Fibroblast of upper back skin (primary cell): Measurements from ENCODE around the gene BICC1.

Source experiments
- DNase-seq: peaks from one replicate; pipeline ENCODE4 v3.0.0-alpha.2; 2013

BICC1 gene

GRCh38 chr10:58516671-58517070 lies 4.0 kb downstream of the BICC1 start:
- DNase-seq: no peak

DNA sequence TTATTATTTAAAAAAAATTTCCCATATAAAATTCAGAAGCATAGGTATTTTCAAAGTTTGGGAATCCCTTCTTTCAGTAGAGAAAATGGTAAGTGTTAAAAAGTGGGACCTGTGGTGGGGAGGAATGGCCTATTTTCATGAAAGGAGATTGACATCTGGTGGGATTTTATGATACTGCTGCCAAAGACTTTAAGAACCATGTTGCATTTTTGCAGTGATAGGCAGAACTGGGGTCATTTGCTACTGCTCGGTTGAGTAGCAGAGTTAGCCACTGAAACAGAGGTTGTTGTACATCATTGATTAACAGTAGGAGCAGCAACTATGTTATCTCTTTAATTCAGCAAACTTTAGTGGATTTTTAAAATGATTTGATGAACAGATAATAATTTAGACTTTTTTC lies 4.4 kb downstream of the BICC1 start:
- no peak for DNase-seq

DNA sequence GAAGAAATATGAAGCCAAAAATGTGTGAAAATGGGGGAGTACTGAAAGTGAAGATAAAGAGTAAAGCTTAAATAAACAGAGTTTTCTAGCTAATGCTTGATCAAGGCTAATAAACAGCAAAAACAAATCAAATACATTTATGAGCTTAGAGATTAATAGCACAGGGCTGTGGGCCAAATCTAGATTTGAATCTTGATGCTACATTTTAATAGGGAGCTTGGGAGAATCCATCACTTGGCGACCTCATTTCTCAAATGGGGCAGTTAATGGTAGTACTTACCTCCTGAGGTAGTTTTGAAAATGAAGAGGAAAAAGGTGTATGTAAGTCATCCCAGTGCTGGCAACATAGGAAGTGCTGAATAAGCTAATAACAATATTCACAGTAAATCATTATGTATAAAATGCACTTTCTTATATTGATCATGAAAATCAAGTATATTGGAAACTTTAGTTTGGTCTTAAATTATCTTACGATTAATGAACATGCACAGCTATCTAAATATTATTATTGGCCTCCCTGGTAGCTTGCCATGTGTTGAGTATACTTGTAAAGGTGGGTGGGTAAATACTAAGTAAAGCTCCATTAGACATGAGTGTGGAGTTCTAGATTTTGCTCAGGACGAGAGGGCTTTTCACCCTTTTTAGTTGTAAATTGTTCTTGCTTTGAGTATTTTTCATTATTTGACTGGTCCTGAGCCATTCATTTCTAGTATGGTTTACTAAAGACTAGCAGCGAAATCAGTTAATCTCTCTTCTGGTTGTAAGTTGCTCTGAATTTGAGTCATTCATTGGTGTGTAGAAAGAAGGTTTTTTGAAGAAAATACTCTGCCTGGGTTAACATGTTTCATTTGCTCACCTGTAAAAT lies 5.1 kb downstream of the BICC1 start:
- DNase-seq: no peak

DNA sequence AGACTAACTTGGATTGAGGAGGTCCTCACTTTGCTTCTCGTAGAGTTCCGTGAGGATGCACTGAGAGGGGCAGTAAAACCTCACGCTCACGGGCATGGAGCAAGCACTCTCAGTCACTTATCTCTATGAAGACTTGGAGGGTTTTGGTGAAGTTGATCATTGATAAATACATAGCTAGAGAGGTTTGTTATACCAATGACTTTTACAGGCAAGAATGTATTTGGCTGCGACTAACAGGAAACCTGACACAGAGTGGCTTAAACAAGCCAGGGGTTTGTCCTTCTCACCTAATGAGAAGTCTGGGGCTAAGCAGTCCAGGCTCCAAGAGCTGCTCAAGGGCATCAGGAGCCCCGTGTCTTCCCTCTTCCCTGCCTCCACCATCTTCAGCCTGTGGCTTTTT lies 6.1 kb downstream of the BICC1 start:
- no peak for DNase-seq

GRCh38 chr10:58529077-58529728 lies 16.5 kb downstream of the BICC1 start:
- DNase-seq: no peak

DNA sequence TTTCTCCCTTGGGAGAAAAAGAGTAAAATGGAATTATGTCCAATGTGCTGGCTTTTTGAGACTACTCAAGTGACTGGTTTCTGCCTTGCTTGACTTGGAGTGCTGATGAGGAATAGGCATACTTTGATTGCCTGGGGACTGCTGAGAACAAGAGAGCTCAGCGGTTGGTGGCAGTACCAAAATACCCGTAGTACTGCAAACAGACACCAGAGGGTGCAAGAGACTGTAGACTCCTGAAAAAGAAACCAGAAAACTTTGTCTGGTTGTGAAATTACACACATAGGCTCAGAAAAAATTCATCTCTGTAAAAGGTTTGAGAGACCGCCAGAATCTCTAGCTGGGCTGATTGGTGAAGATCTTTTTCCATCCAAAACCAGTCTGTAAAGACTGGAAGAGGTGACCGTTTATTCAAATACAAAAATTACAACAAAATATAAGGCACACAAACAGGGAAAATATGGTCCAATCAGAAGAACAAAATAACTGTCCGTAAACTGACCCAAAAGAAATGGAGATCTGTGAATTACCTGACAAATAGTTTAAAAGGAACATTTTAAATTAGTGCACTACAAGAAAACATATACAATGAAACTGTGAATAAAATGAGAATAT lies 18.5 kb downstream of the BICC1 start:
- DNase-seq: peak; percentile 79

GRCh38 chr10:58535311-58535710 lies 22.6 kb downstream of the BICC1 start:
- DNase-seq: no peak

GRCh38 chr10:58543141-58543540 lies 30.5 kb downstream of the BICC1 start:
- no peak for DNase-seq

DNA sequence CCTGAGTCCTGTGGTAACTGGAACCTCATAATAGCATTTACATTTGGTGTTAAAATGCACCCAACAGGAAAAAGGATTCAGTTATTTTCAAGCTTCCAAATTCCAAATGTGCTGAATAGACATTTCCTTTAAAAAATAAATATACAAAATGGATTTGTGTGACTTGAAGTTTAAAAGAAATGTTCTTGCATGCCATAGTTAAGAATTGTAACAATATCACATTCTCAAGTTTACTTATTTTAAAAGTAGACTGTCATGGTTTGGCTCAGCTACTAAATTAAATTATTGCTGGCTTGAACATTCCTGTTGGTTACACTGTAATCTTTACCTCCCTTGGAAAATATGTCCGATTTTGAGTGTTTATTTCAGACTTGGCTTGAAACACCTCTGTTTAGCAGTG lies 31.5 kb downstream of the BICC1 start:
- peak; percentile 25 for DNase-seq

DNA sequence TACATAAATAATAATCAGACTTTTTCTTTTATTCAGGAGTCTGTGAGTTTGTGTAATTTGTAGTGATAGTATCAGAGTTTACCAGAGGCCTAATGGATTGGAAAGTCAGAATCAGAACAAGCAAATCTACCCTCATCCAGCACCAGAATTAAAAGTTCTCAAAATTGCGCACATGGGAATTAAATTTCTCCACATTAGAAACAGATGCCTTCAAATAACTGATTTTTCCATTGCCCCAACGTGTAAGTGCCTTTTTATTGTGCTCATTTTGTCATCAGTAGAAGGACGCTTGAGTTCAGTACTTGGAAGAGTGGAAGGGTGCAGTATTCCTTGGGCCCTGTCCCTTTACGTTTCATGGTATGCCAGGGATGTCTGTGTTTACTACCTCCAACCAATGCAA lies 32.8 kb downstream of the BICC1 start:
- no peak for DNase-seq

- DNase-seq: no peak
Measured at GRCh38 chr10:58546137-58546536, 33.5 kb downstream of the BICC1 start.

- DNase-seq: peak; percentile 34
Measured at GRCh38 chr10:58546722-58547445, 34.2 kb downstream of the BICC1 start.

GRCh38 chr10:58547963-58548362 lies 35.3 kb downstream of the BICC1 start:
- DNase-seq: no peak

- no peak for DNase-seq
Measured at GRCh38 chr10:58554316-58554715, 41.6 kb downstream of the BICC1 start.

- DNase-seq: no peak
Measured at GRCh38 chr10:58555170-58555929, 42.7 kb downstream of the BICC1 start.

- DNase-seq: no peak
Measured at GRCh38 chr10:58555930-58556311, 43.2 kb downstream of the BICC1 start.

GRCh38 chr10:58556516-58557165 lies 44.0 kb downstream of the BICC1 start:
- peak; percentile 75 for DNase-seq

GRCh38 chr10:58557714-58558113 lies 45.0 kb downstream of the BICC1 start:
- DNase-seq: no peak

- DNase-seq: no peak
Measured at GRCh38 chr10:58560068-58560467, 47.4 kb downstream of the BICC1 start.

GRCh38 chr10:58565271-58565670 lies 52.6 kb downstream of the BICC1 start:
- peak; percentile 85 for DNase-seq

DNA sequence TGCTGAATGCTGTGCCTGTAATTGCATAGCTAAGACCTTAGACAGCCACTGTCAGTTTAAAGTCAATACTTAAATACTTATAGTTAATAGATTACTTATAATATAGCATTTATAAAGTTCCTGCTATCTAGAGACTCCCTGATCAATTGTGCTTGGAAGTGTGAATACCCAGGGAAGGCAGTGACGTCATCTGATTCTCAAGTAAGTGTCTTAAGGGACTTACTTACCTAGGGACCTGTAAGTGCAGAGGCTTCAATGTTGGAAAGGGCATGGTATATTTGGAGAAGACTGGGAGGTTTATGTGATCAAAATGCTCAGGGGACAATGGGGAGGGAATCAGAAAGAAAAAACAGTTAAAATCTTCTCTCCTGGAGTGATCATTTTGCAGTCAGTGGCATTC lies 55.0 kb downstream of the BICC1 start:
- DNase-seq: no peak

GRCh38 chr10:58568428-58568935 lies 55.8 kb downstream of the BICC1 start:
- no peak for DNase-seq
